Measurements from ENCODE around the gene GUCY2D. TPM values are rescaled to one million over a fixed set of nuclear protein-coding genes. Genes with fewer than 3 reads are reported as not detected.

Gene GUCY2D
- total and polyA plus RNA-seq, 2 experiments from 2014 or later, result 0.22 TPM; not detected in 1

GRCh38 chr17:8019665-8020650, 17.5 kb downstream of the GUCY2D start:
- peak; percentile 76 for DNase-seq
- no peak overlapping the region; the same call in 1 of the 2 replicates for H3K27ac ChIP-seq
- TF ChIP-seq EZH2 (IDR thresholded peaks at IDR 0.05; ENCODE audit: insufficient read depth, poor library complexity, severe bottlenecking) (no peak), EZH2phosphoT487 (IDR thresholded peaks at IDR 0.05; ENCODE audit: insufficient read depth, low read depth) (no peak)
- H3K9me2 ChIP-seq (ENCODE audit: insufficient read depth), result no peaks in the 10 kb centered on the region
- no peaks in the 10 kb centered on the region for H3K9me3 ChIP-seq (ENCODE audit: low read depth)
- H3F3A ChIP-seq (ENCODE audit: insufficient read depth), result no peaks in the 10 kb centered on the region
- no peaks in the 10 kb centered on the region for H3K36me3 ChIP-seq (ENCODE audit: low read depth)
- WGBS, 2 experiments (ENCODE audit: low coverage in 1 of 2, low lambda C conversion rate in 2 of 2, missing lambda C conversion rate in 2 of 2), result 62% methylated on average over 16 of the region's 16 CpGs
- H3K4me2 ChIP-seq (ENCODE audit: unreplicated experiment), result peak overlapping the region; percentile 1
- 0 out of 2 replicates have a peak overlapping the region, but pooled peaks have one; percentile 28 for H3K9ac ChIP-seq
- H4K20me1 ChIP-seq (ENCODE audit: insufficient read depth), result no peaks in the 10 kb centered on the region
- in situ Hi-C loops (cut with MboI), result no loop called here
- H3K79me2 ChIP-seq (ENCODE audit: insufficient read depth), result no peaks in the 10 kb centered on the region
- H3K4me1 ChIP-seq (ENCODE audit: insufficient read depth), result peaks cover 21% of the 10 kb centered on the region
- H3K4me3 ChIP-seq, result no peak overlapping the region
- peak overlapping the region; percentile 75 for H2AFZ ChIP-seq
- no peaks in the 10 kb centered on the region; the same call in 1 of the 2 replicates for H3K27me3 ChIP-seq (replicated peaks; ENCODE audit: insufficient read depth)

GRCh38 chr17:8020776-8021564, 18.6 kb downstream of the GUCY2D start:
- 81 to 84% methylated on average over 9 of the region's 9 CpGs for WGBS, 2 experiments (ENCODE audit: low coverage in 1 of 2, low lambda C conversion rate in 2 of 2, missing lambda C conversion rate in 2 of 2)

GRCh38 chr17:8021565-8022359, 19.3 kb downstream of the GUCY2D start:
- no peaks in the 10 kb centered on the region for H3K9me2 ChIP-seq (ENCODE audit: insufficient read depth)
- H4K20me1 ChIP-seq (ENCODE audit: insufficient read depth), result no peaks in the 10 kb centered on the region
- H2AFZ ChIP-seq, result no peak overlapping the region
- H3K27ac ChIP-seq, result no peak overlapping the region
- no peak for TF ChIP-seq EZH2phosphoT487 (IDR thresholded peaks at IDR 0.05; ENCODE audit: insufficient read depth, low read depth)
- TF ChIP-seq EZH2 (IDR thresholded peaks at IDR 0.05; ENCODE audit: insufficient read depth, poor library complexity, severe bottlenecking), result no peak
- in situ Hi-C loops (cut with MboI), result no loop called here
- no peaks in the 10 kb centered on the region for H3K79me2 ChIP-seq (ENCODE audit: insufficient read depth)
- H3K27me3 ChIP-seq (replicated peaks; ENCODE audit: insufficient read depth), result peaks cover 5% of the 10 kb centered on the region; the same call in 1 of the 2 replicates
- DNase-seq, result no peak
- no peaks in the 10 kb centered on the region for H3F3A ChIP-seq (ENCODE audit: insufficient read depth)
- H3K9ac ChIP-seq, result no peak overlapping the region
- H3K4me1 ChIP-seq (ENCODE audit: insufficient read depth), result peaks cover 21% of the 10 kb centered on the region
- H3K36me3 ChIP-seq (ENCODE audit: low read depth), result no peaks in the 10 kb centered on the region
- H3K4me3 ChIP-seq, result no peak overlapping the region
- WGBS, 2 experiments (ENCODE audit: low coverage in 1 of 2, low lambda C conversion rate in 2 of 2, missing lambda C conversion rate in 2 of 2), result 90 to 93% methylated on average over 13 of the region's 13 CpGs
- no peaks in the 10 kb centered on the region for H3K9me3 ChIP-seq (ENCODE audit: low read depth)
- no peak overlapping the region for H3K4me2 ChIP-seq (ENCODE audit: unreplicated experiment)

More at GRCh38 chr17:8020776-8021564, 18.6 kb downstream of the GUCY2D start:
- DNase-seq, result no peak
- in situ Hi-C loops (cut with MboI), result no loop called here
- H3K9me2 ChIP-seq (ENCODE audit: insufficient read depth), result no peaks in the 10 kb centered on the region
- no peak overlapping the region for H3K9ac ChIP-seq
- no peak overlapping the region for H3K4me2 ChIP-seq (ENCODE audit: unreplicated experiment)
- no peaks in the 10 kb centered on the region for H4K20me1 ChIP-seq (ENCODE audit: insufficient read depth)
- H3K4me3 ChIP-seq, result no peak overlapping the region
- H3F3A ChIP-seq (ENCODE audit: insufficient read depth), result no peaks in the 10 kb centered on the region
- H3K36me3 ChIP-seq (ENCODE audit: low read depth), result no peaks in the 10 kb centered on the region
- no peaks in the 10 kb centered on the region for H3K79me2 ChIP-seq (ENCODE audit: insufficient read depth)
- no peaks in the 10 kb centered on the region for H3K9me3 ChIP-seq (ENCODE audit: low read depth)
- no peak overlapping the region for H3K27ac ChIP-seq
- TF ChIP-seq EZH2 (IDR thresholded peaks at IDR 0.05; ENCODE audit: insufficient read depth, poor library complexity, severe bottlenecking) (no peak), EZH2phosphoT487 (IDR thresholded peaks at IDR 0.05; ENCODE audit: insufficient read depth, low read depth) (no peak)
- H2AFZ ChIP-seq, result no peak overlapping the region
- H3K4me1 ChIP-seq (ENCODE audit: insufficient read depth), result peaks cover 21% of the 10 kb centered on the region
- no peaks in the 10 kb centered on the region for H3K27me3 ChIP-seq (replicated peaks; ENCODE audit: insufficient read depth)

Measured in GM23248 (cell line).